Measurements from ENCODE around the gene LINC00305.

Gene LINC00305

DNA sequence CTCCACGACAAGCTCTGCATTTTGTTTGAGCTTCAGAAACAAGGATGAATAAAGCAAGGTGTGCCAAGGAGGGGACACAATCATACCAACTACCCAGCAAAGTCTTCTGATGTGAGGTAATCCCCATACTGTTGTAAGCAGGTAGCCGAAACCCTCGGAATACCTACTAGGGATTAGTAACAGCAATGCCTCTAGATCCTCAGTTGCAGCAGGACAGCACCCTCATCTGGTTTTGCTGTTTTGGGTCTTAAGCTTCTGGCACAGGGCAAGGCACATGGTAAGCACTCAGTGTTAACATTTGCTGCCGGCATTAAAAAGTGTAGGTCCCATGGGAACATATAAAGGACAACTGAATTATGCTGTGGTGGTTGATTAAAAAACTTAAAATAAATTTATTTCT is 16.0 kb upstream of the LINC00305 start:
- no peak overlapping the region for H3K27ac ChIP-seq (ENCODE audit: low read length)
- no peak overlapping the region for H3K9ac ChIP-seq (ENCODE audit: low read length)
- H3K36me3 ChIP-seq (replicated peaks; ENCODE audit: low read depth, low read length): no peaks in the 10 kb centered on the region
- TF ChIP-seq, protein P1, sequence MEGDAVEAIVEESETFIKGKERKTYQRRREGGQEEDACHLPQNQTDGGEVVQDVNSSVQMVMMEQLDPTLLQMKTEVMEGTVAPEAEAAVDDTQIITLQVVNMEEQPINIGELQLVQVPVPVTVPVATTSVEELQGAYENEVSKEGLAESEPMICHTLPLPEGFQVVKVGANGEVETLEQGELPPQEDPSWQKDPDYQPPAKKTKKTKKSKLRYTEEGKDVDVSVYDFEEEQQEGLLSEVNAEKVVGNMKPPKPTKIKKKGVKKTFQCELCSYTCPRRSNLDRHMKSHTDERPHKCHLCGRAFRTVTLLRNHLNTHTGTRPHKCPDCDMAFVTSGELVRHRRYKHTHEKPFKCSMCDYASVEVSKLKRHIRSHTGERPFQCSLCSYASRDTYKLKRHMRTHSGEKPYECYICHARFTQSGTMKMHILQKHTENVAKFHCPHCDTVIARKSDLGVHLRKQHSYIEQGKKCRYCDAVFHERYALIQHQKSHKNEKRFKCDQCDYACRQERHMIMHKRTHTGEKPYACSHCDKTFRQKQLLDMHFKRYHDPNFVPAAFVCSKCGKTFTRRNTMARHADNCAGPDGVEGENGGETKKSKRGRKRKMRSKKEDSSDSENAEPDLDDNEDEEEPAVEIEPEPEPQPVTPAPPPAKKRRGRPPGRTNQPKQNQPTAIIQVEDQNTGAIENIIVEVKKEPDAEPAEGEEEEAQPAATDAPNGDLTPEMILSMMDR (IDR thresholded peaks at IDR 0.05; ENCODE audit: low read depth, low read length): no peak
- no peak for TF ChIP-seq EZH2phosphoT487 (IDR thresholded peaks at IDR 0.05; ENCODE audit: low read depth)
- H4K20me1 ChIP-seq (ENCODE audit: insufficient read depth, low read length): no peaks in the 10 kb centered on the region
- H3K4me3 ChIP-seq (ENCODE audit: low read length): no peak overlapping the region
- H3K79me2 ChIP-seq (ENCODE audit: low read length): no peaks in the 10 kb centered on the region
- no peak overlapping the region for H2AFZ ChIP-seq (ENCODE audit: low read depth, low read length)
- no peaks in the 10 kb centered on the region for H3K4me1 ChIP-seq (ENCODE audit: low read length)
- no peaks in the 10 kb centered on the region for H3K9me3 ChIP-seq (ENCODE audit: insufficient read depth, low read length)
- no peaks in the 10 kb centered on the region for H3K27me3 ChIP-seq (ENCODE audit: low read depth, low read length)
- no peak overlapping the region for H3K4me2 ChIP-seq (ENCODE audit: low read length)

DNA sequence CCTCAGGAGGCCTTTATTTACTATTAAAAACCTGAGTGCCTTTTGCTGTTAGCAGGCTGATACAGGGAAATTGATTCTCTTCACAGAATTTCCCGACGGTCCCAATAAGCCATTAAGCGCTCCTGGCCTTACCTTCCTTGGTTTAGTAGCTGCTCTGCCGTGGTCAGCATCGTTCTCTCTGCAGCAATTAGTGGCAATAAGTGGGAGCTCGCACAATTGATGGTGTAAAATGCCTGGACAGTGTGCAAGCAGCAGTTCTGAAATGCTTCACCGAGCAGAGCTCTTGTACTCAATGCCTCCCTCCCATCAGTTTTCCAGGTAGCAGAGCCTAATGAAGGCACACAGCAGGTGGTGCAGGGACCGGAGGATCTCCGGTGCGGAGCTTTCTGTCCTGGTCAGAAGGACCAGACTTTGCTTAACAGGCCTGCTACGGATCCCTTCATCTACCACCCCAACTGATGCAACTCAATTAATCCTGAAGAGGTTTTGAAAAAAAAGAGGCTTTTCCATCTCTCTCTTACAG is 1.1 kb upstream of the LINC00305 start:
- H3K9me3 ChIP-seq (ENCODE audit: insufficient read depth, low read length): no peaks in the 10 kb centered on the region
- TF ChIP-seq, protein P1 (IDR thresholded peaks at IDR 0.05; ENCODE audit: low read depth, low read length): no peak
- no peak for TF ChIP-seq EZH2phosphoT487 (IDR thresholded peaks at IDR 0.05; ENCODE audit: low read depth)
- no peak overlapping the region for H3K4me3 ChIP-seq (ENCODE audit: low read length)
- no peaks in the 10 kb centered on the region for H4K20me1 ChIP-seq (ENCODE audit: insufficient read depth, low read length)
- H3K79me2 ChIP-seq (ENCODE audit: low read length): no peaks in the 10 kb centered on the region
- no peaks in the 10 kb centered on the region for H3K4me1 ChIP-seq (ENCODE audit: low read length)
- no peaks in the 10 kb centered on the region for H3K36me3 ChIP-seq (replicated peaks; ENCODE audit: low read depth, low read length)
- H3K4me2 ChIP-seq (ENCODE audit: low read length): no peak overlapping the region
- H3K27ac ChIP-seq (ENCODE audit: low read length): no peak overlapping the region
- H3K9ac ChIP-seq (ENCODE audit: low read length): no peak overlapping the region
- H3K27me3 ChIP-seq (ENCODE audit: low read depth, low read length): no peaks in the 10 kb centered on the region
- H2AFZ ChIP-seq (ENCODE audit: low read depth, low read length): no peak overlapping the region

DNA sequence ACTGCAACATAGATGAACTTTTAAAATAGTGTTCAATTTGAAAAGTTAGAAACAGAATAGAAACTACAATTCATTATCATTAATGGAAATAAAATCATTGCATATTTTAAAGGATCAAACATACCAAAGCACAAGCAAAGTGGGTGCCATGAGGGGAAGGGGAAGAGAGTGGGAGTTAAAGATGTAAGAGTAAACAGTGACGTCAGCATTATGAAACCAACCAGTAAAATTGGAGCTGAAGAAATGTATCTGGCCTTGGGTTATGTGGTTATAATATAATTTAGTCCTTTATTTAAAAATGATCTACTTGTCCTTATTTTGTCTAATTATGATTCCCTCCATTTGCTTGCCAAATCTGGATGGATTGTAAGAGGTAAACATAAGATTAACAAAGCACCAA is 6.0 kb downstream of the LINC00305 start:
- Histone ChIP-seq H3K27ac (ENCODE audit: low read length) (no peak overlapping the region), H3K4me2 (ENCODE audit: low read length) (no peak overlapping the region)
- TF ChIP-seq, protein P1 (IDR thresholded peaks at IDR 0.05; ENCODE audit: low read depth, low read length): no peak
- no peak for TF ChIP-seq EZH2phosphoT487 (IDR thresholded peaks at IDR 0.05; ENCODE audit: low read depth)

DNA sequence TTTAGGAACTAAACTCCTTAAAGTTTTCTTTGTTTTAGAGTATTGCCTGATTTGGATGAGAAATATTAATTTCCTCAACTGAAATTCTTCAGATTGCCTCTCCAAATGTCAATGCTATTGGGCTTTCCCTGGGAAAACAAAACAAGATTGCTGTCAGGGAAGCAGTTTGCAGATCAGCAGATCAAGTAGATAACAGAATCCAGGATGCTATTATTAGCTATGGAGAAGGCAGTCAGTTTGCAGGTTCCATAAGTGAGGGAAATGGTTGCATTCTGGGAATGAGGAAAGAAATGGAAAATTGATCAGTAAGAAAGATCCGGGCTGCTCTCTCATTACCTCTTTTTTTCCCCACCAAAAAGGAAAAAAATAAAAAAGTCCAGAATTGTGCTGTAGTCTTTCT is 11.0 kb downstream of the LINC00305 start:
- no peak overlapping the region for H3K9ac ChIP-seq (ENCODE audit: low read length)
- no peak overlapping the region for H3K4me3 ChIP-seq (ENCODE audit: low read length)
- H3K9me3 ChIP-seq (ENCODE audit: insufficient read depth, low read length): no peaks in the 10 kb centered on the region
- H3K79me2 ChIP-seq (ENCODE audit: low read length): no peaks in the 10 kb centered on the region
- no peak overlapping the region for H3K4me2 ChIP-seq (ENCODE audit: low read length)
- H4K20me1 ChIP-seq (ENCODE audit: insufficient read depth, low read length): no peaks in the 10 kb centered on the region
- H3K4me1 ChIP-seq (ENCODE audit: low read length): no peaks in the 10 kb centered on the region
- no peak overlapping the region for H2AFZ ChIP-seq (ENCODE audit: low read depth, low read length)
- H3K27ac ChIP-seq (ENCODE audit: low read length): no peak overlapping the region
- H3K36me3 ChIP-seq (replicated peaks; ENCODE audit: low read depth, low read length): no peaks in the 10 kb centered on the region
- no peak for TF ChIP-seq EZH2phosphoT487 (IDR thresholded peaks at IDR 0.05; ENCODE audit: low read depth)
- TF ChIP-seq, protein P1 (IDR thresholded peaks at IDR 0.05; ENCODE audit: low read depth, low read length): no peak
- H3K27me3 ChIP-seq (ENCODE audit: low read depth, low read length): no peaks in the 10 kb centered on the region

More for the DNA sequence above, 6.0 kb downstream of the LINC00305 start:
- Histone ChIP-seq H3K4me1 (ENCODE audit: low read length) (no peaks in the 10 kb centered on the region), H3K9ac (ENCODE audit: low read length) (no peak overlapping the region), H4K20me1 (ENCODE audit: insufficient read depth, low read length) (no peaks in the 10 kb centered on the region), H3K36me3 (replicated peaks; ENCODE audit: low read depth, low read length) (no peaks in the 10 kb centered on the region), H2AFZ (ENCODE audit: low read depth, low read length) (no peak overlapping the region), H3K79me2 (ENCODE audit: low read length) (no peaks in the 10 kb centered on the region), H3K27me3 (ENCODE audit: low read depth, low read length) (no peaks in the 10 kb centered on the region), H3K9me3 (ENCODE audit: insufficient read depth, low read length) (no peaks in the 10 kb centered on the region), H3K4me3 (ENCODE audit: low read length) (no peak overlapping the region)
